HG03521 (cell line): ENCODE results near the gene IGLL5.
"Not testable (repeated sequence)": the region's sequence is repeated elsewhere in the genome, so short reads cannot be mapped to it uniquely, and the experiment has no call there.

ENCODE experiments used
- ATAC-seq: cut with Tn5 transposase; IDR thresholded peaks from one replicate; pipeline ENCODE4 v1.9.1; 2021; ENCODE audit warnings: mild to moderate bottlenecking, moderate library complexity; ENCODE audit not compliant: unreplicated experiment

Gene IGLL5

GRCh38 chr22:22912988-22913253 is 25.3 kb downstream of the IGLL5 start:
- no peak for ATAC-seq

- ATAC-seq = no peak
Measured at GRCh38 chr22:22913989-22914388, 26.4 kb downstream of the IGLL5 start.

- no peak for ATAC-seq
Measured at GRCh38 chr22:22914726-22915669, 27.4 kb downstream of the IGLL5 start.

- ATAC-seq = no peak
Measured at GRCh38 chr22:22915670-22916035, 28.0 kb downstream of the IGLL5 start.

GRCh38 chr22:22916215-22916951 is 28.8 kb downstream of the IGLL5 start:
- ATAC-seq = no peak

- ATAC-seq = no peak
Measured at GRCh38 chr22:22916952-22917290, 29.3 kb downstream of the IGLL5 start.

- no peak for ATAC-seq
Measured at GRCh38 chr22:22917377-22917776, 29.8 kb downstream of the IGLL5 start.

GRCh38 chr22:22918297-22918965 is 30.8 kb downstream of the IGLL5 start:
- no peak for ATAC-seq

- no peak for ATAC-seq
Measured at GRCh38 chr22:22919041-22919440, 31.4 kb downstream of the IGLL5 start.

GRCh38 chr22:22920104-22920654 is 32.6 kb downstream of the IGLL5 start:
- no peak for ATAC-seq

GRCh38 chr22:22920910-22921550 is 33.4 kb downstream of the IGLL5 start:
- ATAC-seq = no peak

- no peak for ATAC-seq
Measured at GRCh38 chr22:22921575-22921974, 34.0 kb downstream of the IGLL5 start.

- not testable (repeated sequence) for ATAC-seq
Measured at GRCh38 chr22:22922092-22922953, 34.7 kb downstream of the IGLL5 start.

GRCh38 chr22:22922954-22923319 is 35.3 kb downstream of the IGLL5 start:
- no peak for ATAC-seq

- ATAC-seq = no peak
Measured at GRCh38 chr22:22923379-22923778, 35.8 kb downstream of the IGLL5 start.

- no peak for ATAC-seq
Measured at GRCh38 chr22:22923930-22924329, 36.3 kb downstream of the IGLL5 start.

- ATAC-seq = no peak
Measured at GRCh38 chr22:22924369-22925145, 36.9 kb downstream of the IGLL5 start.

- no peak for ATAC-seq
Measured at GRCh38 chr22:22925146-22925804, 37.7 kb downstream of the IGLL5 start.

- no peak for ATAC-seq
Measured at GRCh38 chr22:22925805-22926369, 38.3 kb downstream of the IGLL5 start.
